Frontal cortex (tissue), 4 donors: ENCODE data around the gene ABCA2. TPM values are rescaled to one million over a fixed set of nuclear protein-coding genes. Genes with fewer than 3 reads are reported as not detected.

ENCODE experiments used
- DNase-seq, 2 donors: peaks; one replicate each; pipeline ENCODE4 v3.0.0; 2012; ENCODE audit warnings: low spot score in 2 of 2
- FAIRE-seq: peaks from 2 replicates; lab custom pipeline; 2012; peaks lifted over from hg19 to GRCh38; lab: Jason Lieb, UNC
- total RNA-seq: library from RNA; depleted of rRNA; stranded (reverse); fragments of >200 nt; gene quantifications from one replicate; pipeline ENCODE4 v1.2.3, GENCODE V29; 2014
- donor health status: control.
- donor health status: control.
- donor health status: control.

The ABCA2 gene
- total RNA-seq, 1 donor from 2014 or later, result 20.8 TPM

GRCh38 chr9:136973618-136974617 is 54.1 kb downstream of the ABCA2 start:
- DNase-seq, result no peak
- FAIRE-seq, result no peak

- FAIRE-seq (no peak), DNase-seq (no peak)
Observed at GRCh38 chr9:136972743-136973142, 55.3 kb downstream of the ABCA2 start.

GRCh38 chr9:136972335-136972734 is 55.7 kb downstream of the ABCA2 start:
- DNase-seq (no peak), FAIRE-seq (no peak)

GRCh38 chr9:136971746-136972145 is 56.3 kb downstream of the ABCA2 start:
- FAIRE-seq, result no peak
- no peak for DNase-seq

GRCh38 chr9:136970361-136970760 is 57.7 kb downstream of the ABCA2 start:
- DNase-seq (no peak), FAIRE-seq (no peak)

- DNase-seq, result no peak
- no peak for FAIRE-seq
Observed at GRCh38 chr9:136969774-136970173, 58.3 kb downstream of the ABCA2 start.

- FAIRE-seq (no peak), DNase-seq (no peak)
Observed at GRCh38 chr9:136969150-136969549, 58.9 kb downstream of the ABCA2 start.

GRCh38 chr9:136968333-136969127 is 59.5 kb downstream of the ABCA2 start:
- FAIRE-seq (no peak), DNase-seq (no peak)

GRCh38 chr9:136965771-136966484 is 62.1 kb downstream of the ABCA2 start:
- no peak for FAIRE-seq
- DNase-seq, result peak; percentile 80 to 90

- DNase-seq (no peak), FAIRE-seq (no peak)
Observed at GRCh38 chr9:136964833-136965422, 63.1 kb downstream of the ABCA2 start.

- DNase-seq (no peak), FAIRE-seq (no peak)
Observed at GRCh38 chr9:136964171-136964689, 63.8 kb downstream of the ABCA2 start.

- no peak for FAIRE-seq
Observed at GRCh38 chr9:136963751-136964150, 64.3 kb downstream of the ABCA2 start.

GRCh38 chr9:136963341-136963740 is 64.7 kb downstream of the ABCA2 start:
- DNase-seq, result no peak

More at GRCh38 chr9:136963751-136964150, 64.3 kb downstream of the ABCA2 start:
- no peak for DNase-seq

GRCh38 chr9:136962701-136963248 is 65.3 kb downstream of the ABCA2 start:
- FAIRE-seq (no peak), DNase-seq (no peak)

More at GRCh38 chr9:136963341-136963740, 64.7 kb downstream of the ABCA2 start:
- no peak for FAIRE-seq

- FAIRE-seq (no peak), DNase-seq (no peak)
Observed at GRCh38 chr9:136962163-136962562, 65.9 kb downstream of the ABCA2 start.

- FAIRE-seq, result no peak
- peak; percentile 65 to 74 for DNase-seq
Observed at GRCh38 chr9:136961279-136962065, 66.6 kb downstream of the ABCA2 start.

- DNase-seq (no peak), FAIRE-seq (no peak)
Observed at GRCh38 chr9:136960938-136961275, 67.1 kb downstream of the ABCA2 start.

GRCh38 chr9:136960212-136960937 is 67.7 kb downstream of the ABCA2 start:
- no peak for FAIRE-seq
- DNase-seq, result no peak
